AG08395 (cell line): ENCODE data around the gene EXOSC5.

Experiments used
- DNase-seq: peaks from one replicate; pipeline ENCODE4 v3.0.0; 2012; ENCODE audit warnings: mixed read lengths, low spot score

The EXOSC5 gene

DNA sequence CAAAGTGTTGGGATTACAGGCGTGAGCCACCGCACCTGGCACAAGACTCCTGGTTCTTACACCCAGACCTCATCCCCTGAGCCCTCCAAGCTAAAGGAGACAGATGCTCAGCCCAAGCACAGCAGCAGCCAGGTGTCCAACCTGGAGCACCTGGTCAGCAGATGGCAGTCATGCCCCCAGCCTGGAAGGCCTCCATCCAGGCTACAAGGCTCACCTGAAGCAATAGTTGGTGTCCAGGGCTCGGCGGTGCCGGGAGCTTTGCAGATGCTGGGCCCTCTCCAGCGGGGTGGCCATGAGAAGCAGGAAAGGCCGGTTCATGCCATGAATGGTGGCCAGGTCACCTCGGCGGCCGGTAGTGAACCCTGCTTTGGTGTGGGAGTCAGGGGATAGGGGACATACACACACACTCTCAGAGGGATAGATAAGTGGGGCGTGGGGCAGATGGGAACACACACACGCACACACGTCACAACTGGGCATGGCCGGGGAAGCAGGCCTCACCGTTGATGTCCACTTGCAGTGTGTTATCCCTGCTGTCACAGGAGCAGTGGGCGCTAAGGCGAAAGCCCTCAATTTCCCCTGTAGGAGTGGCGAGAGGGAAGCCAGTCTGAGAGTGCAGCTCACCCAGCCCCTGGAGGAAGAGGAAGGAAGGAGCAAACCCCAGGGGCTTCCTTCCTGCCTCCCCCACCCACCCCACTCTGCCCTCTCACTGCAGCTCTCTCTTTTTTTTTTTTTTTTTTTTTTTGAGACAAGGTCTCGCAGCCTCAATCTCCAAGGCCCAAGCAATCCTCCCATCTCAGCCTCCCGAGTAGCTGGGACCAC lies 55.3 kb downstream of the EXOSC5 start:
- no peak for DNase-seq

DNA sequence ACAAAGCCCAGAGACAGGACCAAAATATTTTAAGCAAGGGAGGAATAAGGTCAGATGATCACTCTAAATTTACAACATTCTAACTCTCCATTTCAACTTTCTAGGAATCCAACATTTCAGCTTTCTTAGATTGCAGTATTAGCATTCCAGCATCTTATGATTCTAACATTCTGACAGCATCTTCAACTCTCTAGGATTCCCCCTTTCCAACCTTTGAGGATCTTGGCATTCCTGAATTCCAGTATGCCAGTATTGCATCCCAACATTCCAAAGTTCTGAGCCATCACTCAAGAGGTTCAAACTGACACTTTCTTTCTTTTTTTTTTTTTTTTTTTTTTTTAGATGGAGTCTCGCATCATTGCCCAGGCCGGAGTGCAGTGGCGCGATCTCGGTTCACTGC lies 57.2 kb downstream of the EXOSC5 start:
- DNase-seq, result peak; percentile 71
